ENCODE data around the gene DTYMK.

Gene DTYMK

GRCh38 chr2:241702155-241703031, 15.8 kb upstream of the DTYMK start:
- H3K36me3 ChIP-seq (ENCODE audit: control insufficient read depth, insufficient read depth, low read length, severe bottlenecking): peaks cover 17% of the 10 kb centered on the region
- DNase-seq (ENCODE audit: low read depth): peak; percentile 94
- H3K4me3 ChIP-seq (ENCODE audit: low read length): peak overlapping the region; percentile 88
- peak overlapping the region; percentile 92 for H3K9ac ChIP-seq (ENCODE audit: low read length)
- H3K4me1 ChIP-seq (ENCODE audit: control insufficient read depth, insufficient read depth, low read length): peaks cover 13% of the 10 kb centered on the region
- H3K9me3 ChIP-seq (ENCODE audit: control insufficient read depth, low read length): no peaks in the 10 kb centered on the region
- H3K27me3 ChIP-seq (replicated peaks; ENCODE audit: control insufficient read depth, insufficient read depth, low read length): no peaks in the 10 kb centered on the region

GRCh38 chr2:241701399-241702154, 15.0 kb upstream of the DTYMK start, which contains the start of gene ING5:
TSS of gene ING5 (plus strand) at chr2:241702039. CDS start at chr2:241702066, 27 bp downstream.
- H3K36me3 ChIP-seq (ENCODE audit: control insufficient read depth, insufficient read depth, low read length, severe bottlenecking): peaks cover 14% of the 10 kb centered on the region
- no peaks in the 10 kb centered on the region for H3K27me3 ChIP-seq (replicated peaks; ENCODE audit: control insufficient read depth, insufficient read depth, low read length)
- H3K4me3 ChIP-seq (ENCODE audit: low read length): peak within 1 kb of the TSS; percentile 88
- H3K4me1 ChIP-seq (ENCODE audit: control insufficient read depth, insufficient read depth, low read length): peaks cover 13% of the 10 kb centered on the region
- peak; percentile 98 for DNase-seq (ENCODE audit: low read depth)
- H3K9ac ChIP-seq (ENCODE audit: low read length): peak within 1 kb of the TSS; percentile 92
- H3K9me3 ChIP-seq (ENCODE audit: control insufficient read depth, low read length): no peaks in the 10 kb centered on the region

GRCh38 chr2:241701149-241701398, 14.5 kb upstream of the DTYMK start:
- Histone ChIP-seq H3K9me3 (ENCODE audit: control insufficient read depth, low read length) (no peaks in the 10 kb centered on the region), H3K9ac (ENCODE audit: low read length) (peak overlapping the region; percentile 92), H3K27me3 (replicated peaks; ENCODE audit: control insufficient read depth, insufficient read depth, low read length) (no peaks in the 10 kb centered on the region), H3K4me3 (ENCODE audit: low read length) (peak overlapping the region; percentile 84), H3K4me1 (ENCODE audit: control insufficient read depth, insufficient read depth, low read length) (peaks cover 13% of the 10 kb centered on the region), H3K36me3 (ENCODE audit: control insufficient read depth, insufficient read depth, low read length, severe bottlenecking) (peaks cover 10% of the 10 kb centered on the region)
- DNase-seq (ENCODE audit: low read depth): peak; percentile 90

- Histone ChIP-seq H3K36me3 (ENCODE audit: control insufficient read depth, insufficient read depth, low read length, severe bottlenecking) (peaks cover 14% of the 10 kb centered on the region), H3K9me3 (ENCODE audit: control insufficient read depth, low read length) (no peaks in the 10 kb centered on the region), H3K27me3 (replicated peaks; ENCODE audit: control insufficient read depth, insufficient read depth, low read length) (no peaks in the 10 kb centered on the region), H3K4me1 (ENCODE audit: control insufficient read depth, insufficient read depth, low read length) (peaks cover 17% of the 10 kb centered on the region), H3K4me3 (ENCODE audit: low read length) (no peak overlapping the region), H3K9ac (ENCODE audit: low read length) (no peak overlapping the region)
- DNase-seq (ENCODE audit: low read depth): no peak
These were observed 9.0 kb upstream of the DTYMK start for GRCh38 chr2:241695651-241696050.

GRCh38 chr2:241692448-241692847, 5.8 kb upstream of the DTYMK start:
- no peak overlapping the region for H3K9ac ChIP-seq (ENCODE audit: low read length)
- H3K4me3 ChIP-seq (ENCODE audit: low read length): no peak overlapping the region
- no peaks in the 10 kb centered on the region for H3K9me3 ChIP-seq (ENCODE audit: control insufficient read depth, low read length)
- H3K4me1 ChIP-seq (ENCODE audit: control insufficient read depth, insufficient read depth, low read length): peaks cover 21% of the 10 kb centered on the region
- H3K36me3 ChIP-seq (ENCODE audit: control insufficient read depth, insufficient read depth, low read length, severe bottlenecking): peaks cover 25% of the 10 kb centered on the region
- DNase-seq (ENCODE audit: low read depth): peak; percentile 72
- no peaks in the 10 kb centered on the region for H3K27me3 ChIP-seq (replicated peaks; ENCODE audit: control insufficient read depth, insufficient read depth, low read length)

GRCh38 chr2:241690202-241690717, 3.6 kb upstream of the DTYMK start:
- Histone ChIP-seq H3K9me3 (ENCODE audit: control insufficient read depth, low read length) (no peaks in the 10 kb centered on the region), H3K4me3 (ENCODE audit: low read length) (no peak overlapping the region), H3K36me3 (ENCODE audit: control insufficient read depth, insufficient read depth, low read length, severe bottlenecking) (peaks cover 25% of the 10 kb centered on the region), H3K4me1 (ENCODE audit: control insufficient read depth, insufficient read depth, low read length) (peaks cover 27% of the 10 kb centered on the region), H3K27me3 (replicated peaks; ENCODE audit: control insufficient read depth, insufficient read depth, low read length) (no peaks in the 10 kb centered on the region), H3K9ac (ENCODE audit: low read length) (no peak overlapping the region)
- no peak for DNase-seq (ENCODE audit: low read depth)

- no peak for DNase-seq (ENCODE audit: low read depth)
- no peak overlapping the region for H3K9ac ChIP-seq (ENCODE audit: low read length)
- no peak overlapping the region for H3K4me3 ChIP-seq (ENCODE audit: low read length)
- peaks cover 21% of the 10 kb centered on the region for H3K36me3 ChIP-seq (ENCODE audit: control insufficient read depth, insufficient read depth, low read length, severe bottlenecking)
- H3K4me1 ChIP-seq (ENCODE audit: control insufficient read depth, insufficient read depth, low read length): peaks cover 22% of the 10 kb centered on the region
- no peaks in the 10 kb centered on the region for H3K9me3 ChIP-seq (ENCODE audit: control insufficient read depth, low read length)
- H3K27me3 ChIP-seq (replicated peaks; ENCODE audit: control insufficient read depth, insufficient read depth, low read length): no peaks in the 10 kb centered on the region
These were observed 2.7 kb upstream of the DTYMK start for GRCh38 chr2:241689306-241689705.

GRCh38 chr2:241686324-241686649, 328 bp downstream of the DTYMK start:
- Histone ChIP-seq H3K4me1 (ENCODE audit: control insufficient read depth, insufficient read depth, low read length) (peaks cover 23% of the 10 kb centered on the region), H3K9ac (ENCODE audit: low read length) (peak overlapping the region; percentile 99), H3K4me3 (ENCODE audit: low read length) (peak overlapping the region; percentile 98), H3K36me3 (ENCODE audit: control insufficient read depth, insufficient read depth, low read length, severe bottlenecking) (peaks cover 16% of the 10 kb centered on the region), H3K27me3 (replicated peaks; ENCODE audit: control insufficient read depth, insufficient read depth, low read length) (no peaks in the 10 kb centered on the region), H3K9me3 (ENCODE audit: control insufficient read depth, low read length) (no peaks in the 10 kb centered on the region)
- DNase-seq (ENCODE audit: low read depth): no peak

- H3K36me3 ChIP-seq (ENCODE audit: control insufficient read depth, insufficient read depth, low read length, severe bottlenecking): peaks cover 14% of the 10 kb centered on the region
- no peaks in the 10 kb centered on the region for H3K27me3 ChIP-seq (replicated peaks; ENCODE audit: control insufficient read depth, insufficient read depth, low read length)
- DNase-seq (ENCODE audit: low read depth): peak; percentile 88
- H3K4me3 ChIP-seq (ENCODE audit: low read length): peak overlapping the region; percentile 43
- peak overlapping the region; percentile 77 for H3K9ac ChIP-seq (ENCODE audit: low read length)
- peaks cover 30% of the 10 kb centered on the region for H3K4me1 ChIP-seq (ENCODE audit: control insufficient read depth, insufficient read depth, low read length)
- H3K9me3 ChIP-seq (ENCODE audit: control insufficient read depth, low read length): no peaks in the 10 kb centered on the region
These were observed 5.6 kb downstream of the DTYMK start for GRCh38 chr2:241680827-241681599.

- no peak overlapping the region for H3K4me3 ChIP-seq (ENCODE audit: low read length)
- no peak for DNase-seq (ENCODE audit: low read depth)
- H3K27me3 ChIP-seq (replicated peaks; ENCODE audit: control insufficient read depth, insufficient read depth, low read length): no peaks in the 10 kb centered on the region
- no peaks in the 10 kb centered on the region for H3K9me3 ChIP-seq (ENCODE audit: control insufficient read depth, low read length)
- peaks cover 14% of the 10 kb centered on the region for H3K36me3 ChIP-seq (ENCODE audit: control insufficient read depth, insufficient read depth, low read length, severe bottlenecking)
- peak overlapping the region; percentile 65 for H3K9ac ChIP-seq (ENCODE audit: low read length)
- peaks cover 24% of the 10 kb centered on the region for H3K4me1 ChIP-seq (ENCODE audit: control insufficient read depth, insufficient read depth, low read length)
These were observed 6.6 kb downstream of the DTYMK start for GRCh38 chr2:241680044-241680443.

All from adipocyte (in vitro differentiated cells).